Measurements from ENCODE around the gene GPSM1.

DNA sequence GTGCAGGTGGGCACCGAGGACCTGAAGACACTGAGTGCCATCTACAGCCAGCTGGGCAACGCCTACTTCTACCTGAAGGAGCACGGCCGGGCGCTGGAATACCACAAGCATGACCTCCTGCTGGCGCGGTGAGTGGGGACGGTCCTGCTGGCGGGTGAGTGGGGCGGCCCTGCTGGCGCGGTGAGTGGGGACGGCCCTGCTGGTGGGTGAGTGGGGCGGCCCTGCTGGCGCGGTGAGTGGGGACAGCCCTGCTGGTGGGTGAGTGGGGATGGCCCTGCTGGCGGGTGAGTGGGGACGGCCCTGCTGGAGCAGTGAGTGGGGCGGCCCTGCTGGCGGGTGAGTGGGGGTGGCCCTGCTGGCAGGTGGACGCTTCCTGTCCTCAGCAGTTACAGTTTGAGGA is 7.2 kb downstream of the GPSM1 start:
- TF ChIP-seq, protein P1, sequence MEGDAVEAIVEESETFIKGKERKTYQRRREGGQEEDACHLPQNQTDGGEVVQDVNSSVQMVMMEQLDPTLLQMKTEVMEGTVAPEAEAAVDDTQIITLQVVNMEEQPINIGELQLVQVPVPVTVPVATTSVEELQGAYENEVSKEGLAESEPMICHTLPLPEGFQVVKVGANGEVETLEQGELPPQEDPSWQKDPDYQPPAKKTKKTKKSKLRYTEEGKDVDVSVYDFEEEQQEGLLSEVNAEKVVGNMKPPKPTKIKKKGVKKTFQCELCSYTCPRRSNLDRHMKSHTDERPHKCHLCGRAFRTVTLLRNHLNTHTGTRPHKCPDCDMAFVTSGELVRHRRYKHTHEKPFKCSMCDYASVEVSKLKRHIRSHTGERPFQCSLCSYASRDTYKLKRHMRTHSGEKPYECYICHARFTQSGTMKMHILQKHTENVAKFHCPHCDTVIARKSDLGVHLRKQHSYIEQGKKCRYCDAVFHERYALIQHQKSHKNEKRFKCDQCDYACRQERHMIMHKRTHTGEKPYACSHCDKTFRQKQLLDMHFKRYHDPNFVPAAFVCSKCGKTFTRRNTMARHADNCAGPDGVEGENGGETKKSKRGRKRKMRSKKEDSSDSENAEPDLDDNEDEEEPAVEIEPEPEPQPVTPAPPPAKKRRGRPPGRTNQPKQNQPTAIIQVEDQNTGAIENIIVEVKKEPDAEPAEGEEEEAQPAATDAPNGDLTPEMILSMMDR (IDR thresholded peaks at IDR 0.05; ENCODE audit: insufficient read depth, low read length): no peak
- TF ChIP-seq POLR2AphosphoS5 (IDR thresholded peaks at IDR 0.05; ENCODE audit: low read depth) (no peak), GABPA (IDR thresholded peaks at IDR 0.05; ENCODE audit: low read depth) (no peak), SPI1 (IDR thresholded peaks at IDR 0.05; ENCODE audit: borderline replicate concordance, low read depth) (no peak)
- TF ChIP-seq, protein P2, sequence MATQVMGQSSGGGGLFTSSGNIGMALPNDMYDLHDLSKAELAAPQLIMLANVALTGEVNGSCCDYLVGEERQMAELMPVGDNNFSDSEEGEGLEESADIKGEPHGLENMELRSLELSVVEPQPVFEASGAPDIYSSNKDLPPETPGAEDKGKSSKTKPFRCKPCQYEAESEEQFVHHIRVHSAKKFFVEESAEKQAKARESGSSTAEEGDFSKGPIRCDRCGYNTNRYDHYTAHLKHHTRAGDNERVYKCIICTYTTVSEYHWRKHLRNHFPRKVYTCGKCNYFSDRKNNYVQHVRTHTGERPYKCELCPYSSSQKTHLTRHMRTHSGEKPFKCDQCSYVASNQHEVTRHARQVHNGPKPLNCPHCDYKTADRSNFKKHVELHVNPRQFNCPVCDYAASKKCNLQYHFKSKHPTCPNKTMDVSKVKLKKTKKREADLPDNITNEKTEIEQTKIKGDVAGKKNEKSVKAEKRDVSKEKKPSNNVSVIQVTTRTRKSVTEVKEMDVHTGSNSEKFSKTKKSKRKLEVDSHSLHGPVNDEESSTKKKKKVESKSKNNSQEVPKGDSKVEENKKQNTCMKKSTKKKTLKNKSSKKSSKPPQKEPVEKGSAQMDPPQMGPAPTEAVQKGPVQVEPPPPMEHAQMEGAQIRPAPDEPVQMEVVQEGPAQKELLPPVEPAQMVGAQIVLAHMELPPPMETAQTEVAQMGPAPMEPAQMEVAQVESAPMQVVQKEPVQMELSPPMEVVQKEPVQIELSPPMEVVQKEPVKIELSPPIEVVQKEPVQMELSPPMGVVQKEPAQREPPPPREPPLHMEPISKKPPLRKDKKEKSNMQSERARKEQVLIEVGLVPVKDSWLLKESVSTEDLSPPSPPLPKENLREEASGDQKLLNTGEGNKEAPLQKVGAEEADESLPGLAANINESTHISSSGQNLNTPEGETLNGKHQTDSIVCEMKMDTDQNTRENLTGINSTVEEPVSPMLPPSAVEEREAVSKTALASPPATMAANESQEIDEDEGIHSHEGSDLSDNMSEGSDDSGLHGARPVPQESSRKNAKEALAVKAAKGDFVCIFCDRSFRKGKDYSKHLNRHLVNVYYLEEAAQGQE (IDR thresholded peaks at IDR 0.05; ENCODE audit: insufficient replicate concordance, low read depth): no peak

All from HL-60 (cell line).